SK-N-SH (cell line): ENCODE data around the gene HOXA2. TPM values are rescaled to one million over a fixed set of nuclear protein-coding genes. Genes with fewer than 3 reads are reported as not detected.

Source experiments
- CTCF ChIA-PET: fragments of 300-600, 350-600 bp; formaldehyde crosslinking; extraction: SDS; loops from one replicate; lab custom pipeline; 2021; lab: Yijun Ruan, JAX
- POLR2A ChIA-PET: fragments of 350-600 bp; sonication (Branson Sonifier 250); formaldehyde crosslinking; extraction: SDS; loops from one replicate; lab custom pipeline; 2020; ENCODE audit warnings: antibody characterized with exemption, inconsistent platforms; lab: Yijun Ruan, JAX
- DNase-seq: peaks from one replicate; pipeline ENCODE4 v3.0.0; 2012
- H2AFZ ChIP-seq: fragments of 200-600 bp; sonication (generic); 2 replicates; pipeline ENCODE4 v1.8.1; 2016; ENCODE audit warnings: antibody characterized with exemption, mild to moderate bottlenecking, low read depth
- H3F3A ChIP-seq: fragments of 200-600 bp; sonication (generic); replicated peaks from 2 replicates; pipeline ENCODE3; 2016; ENCODE audit warnings: antibody characterized with exemption, mild to moderate bottlenecking; ENCODE audit not compliant: insufficient read depth
- H3K27ac ChIP-seq, 2 experiments: fragments of 200-500 bp in 1 of 2; fragments of 200-600 bp in 1 of 2; sonication (Bioruptor generic) in 1 of 2; sonication (generic), shearing (Covaris generic) in 1 of 2; 2 replicates each; pipeline versions ENCODE4 v1.5.1 to v1.6.1; 2014 to 2016; ENCODE audit warnings: low read depth in 2 of 2, inconsistent platforms in 1 of 2, low read length in 1 of 2, mild to moderate bottlenecking in 1 of 2, mixed read lengths in 1 of 2
- H3K27me3 ChIP-seq: fragments of 200-600 bp; sonication (generic), shearing (Covaris generic); 2 replicates; pipeline ENCODE4 v1.6.1; 2016; ENCODE audit warnings: mixed run types; ENCODE audit not compliant: insufficient read depth
- H3K36me3 ChIP-seq, 2 experiments: fragments of 200-500 bp in 1 of 2; fragments of 200-600 bp in 1 of 2; sonication (Bioruptor generic) in 1 of 2; sonication (generic) in 1 of 2; replicated peaks in 1 of 2; 2 replicates each; pipeline versions ENCODE3 to v1.5.1; 2014 to 2016; ENCODE audit warnings: low read length in 1 of 2, mild to moderate bottlenecking in 1 of 2; ENCODE audit not compliant: insufficient read depth in 2 of 2, control insufficient read depth in 1 of 2
- H3K4me1 ChIP-seq, 2 experiments: fragments of 200-500 bp in 1 of 2; fragments of 200-600 bp in 1 of 2; sonication (Bioruptor generic) in 1 of 2; sonication (generic), shearing (Covaris generic) in 1 of 2; 2 replicates each; pipeline versions ENCODE4 v1.5.1 to v1.6.1; 2014 to 2016; ENCODE audit warnings: low read depth in 1 of 2, low read length in 1 of 2, mixed run types in 1 of 2; ENCODE audit not compliant: insufficient read depth in 2 of 2, control insufficient read depth in 1 of 2
- H3K4me2 ChIP-seq: fragments of 200-600 bp; sonication (generic), shearing (Covaris generic); 2 replicates; pipeline ENCODE4 v1.6.1; 2017; ENCODE audit warnings: mixed run types
- H3K4me3 ChIP-seq, 2 experiments: fragments of 200-500 bp in 1 of 2; fragments of 200-600 bp in 1 of 2; sonication (Bioruptor generic) in 1 of 2; sonication (generic), shearing (Covaris generic) in 1 of 2; 2 replicates each; pipeline versions ENCODE4 v1.5.1 to v1.8.1; 2014 to 2016; ENCODE audit warnings: low read depth in 2 of 2, inconsistent platforms in 1 of 2, low read length in 1 of 2, mild to moderate bottlenecking in 1 of 2, mixed read lengths in 1 of 2, moderate library complexity in 1 of 2
- H3K79me2 ChIP-seq: fragments of 200-600 bp; sonication (generic); 2 replicates; pipeline ENCODE4 v1.8.1; 2017; ENCODE audit warnings: mild to moderate bottlenecking; ENCODE audit not compliant: insufficient read depth
- H3K9ac ChIP-seq: fragments of 200-600 bp; sonication (generic); 2 replicates; pipeline ENCODE4 v1.6.1; 2017; ENCODE audit warnings: mixed run types
- H3K9me2 ChIP-seq: fragments of 200-600 bp; sonication (generic); 2 replicates; pipeline ENCODE4 v1.6.1; 2017; ENCODE audit warnings: mixed run types
- H3K9me3 ChIP-seq: fragments of 200-600 bp; sonication (generic); 2 replicates; pipeline ENCODE4 v1.6.1; 2017; ENCODE audit warnings: mixed run types, mild to moderate bottlenecking, moderate library complexity
- H4K20me1 ChIP-seq: fragments of 200-600 bp; sonication (generic); 2 replicates; pipeline ENCODE4 v1.6.1; 2017; ENCODE audit warnings: mild to moderate bottlenecking, mixed run types; ENCODE audit not compliant: insufficient read depth
- ELF1 ChIP-seq: IDR thresholded peaks from 2 replicates; pipeline ENCODE4 v1.4.0; 2012
- EZH2phosphoT487 ChIP-seq: fragments of 200-600 bp; sonication (generic); IDR thresholded peaks from 2 replicates; pipeline ENCODE4 v1.6.1; 2017; ENCODE audit warnings: low read depth, mixed run types, mild to moderate bottlenecking, antibody characterized with exemption, moderate library complexity, borderline replicate concordance
- FOXJ3 ChIP-seq: sonication (generic); formaldehyde crosslinking; IDR thresholded peaks from 2 replicates; pipeline ENCODE4 v1.5.1; 2020; ENCODE audit warnings: mild to moderate bottlenecking, missing genetic modification reagents
- FOXM1 ChIP-seq: IDR thresholded peaks from 2 replicates; pipeline ENCODE4 v1.4.0; 2012; ENCODE audit warnings: low read depth, mild to moderate bottlenecking
- IRF3 ChIP-seq: fragments of 150-350 bp; IDR thresholded peaks from 2 replicates; pipeline ENCODE4 v1.6.1; 2016; ENCODE audit warnings: mild to moderate bottlenecking, low read depth, low read length
- POLR2AphosphoS5 ChIP-seq: IDR thresholded peaks from 2 replicates; pipeline ENCODE4 v1.6.1; 2012; ENCODE audit warnings: low read depth, low read length
- TAF1 ChIP-seq: IDR thresholded peaks from 2 replicates; pipeline ENCODE4 v1.6.1; 2012; ENCODE audit warnings: low read depth, mild to moderate bottlenecking, low read length, moderate library complexity, borderline replicate concordance
- TCF12 ChIP-seq: IDR thresholded peaks from 2 replicates; pipeline ENCODE4 v1.4.0; 2012
- TEAD4 ChIP-seq: IDR thresholded peaks from 2 replicates; pipeline ENCODE4 v1.4.0; 2012; ENCODE audit warnings: mild to moderate bottlenecking, borderline replicate concordance; ENCODE audit not compliant: insufficient read depth
- YY1 ChIP-seq: IDR thresholded peaks from 2 replicates; pipeline ENCODE4 v1.4.0; 2012; ENCODE audit warnings: low read depth, mild to moderate bottlenecking
- WGBS: methylation state at CpG from one replicate; pipeline ENCODE4 v1.1.6; 2017; ENCODE audit warnings: low lambda C conversion rate; 5-methylcytosine and 5-hydroxymethylcytosine counted together
- polyA plus RNA-seq, 3 experiments: library from polyadenylated mRNA; depleted of rRNA; stranded (reverse); fragments of >200 nt; gene quantifications; 2 replicates each; pipeline ENCODE4 v1.2.3, GENCODE V29; 2012

The HOXA2 gene
- polyA plus RNA-seq, 1 of the 3 experiments (the other 2 are of a cell fraction) = not detected

GRCh38 chr7:27097686-27098577 lies 4.6 kb downstream of the HOXA2 start (continued):
- TF ChIP-seq IRF3 (no peak), POLR2AphosphoS5 (no peak), TCF12 (no peak), YY1 (no peak), TAF1 (no peak)

GRCh38 chr7:27096768-27097514 lies 5.5 kb downstream of the HOXA2 start:
- H4K20me1 ChIP-seq = no peaks in the 10 kb centered on the region
- no peak overlapping the region for H3K9ac ChIP-seq
- DNase-seq = no peak
- CTCF ChIA-PET = interaction anchor here (1.0 to 2.5 kb wide), 5 partner anchors 9 to 64 kb away, joined by 3 to 8 read pairs (median 3); no protein-coding TSS in a partner anchor
- no peaks in the 10 kb centered on the region for H3K79me2 ChIP-seq
- no peaks in the 10 kb centered on the region for H3K9me3 ChIP-seq
- no peak for TF ChIP-seq FOXJ3 (CRISPR knock-in tag)
- TF ChIP-seq ELF1 = no peak
- no peak for TF ChIP-seq TEAD4
- no peak for TF ChIP-seq FOXM1
- no peak for TF ChIP-seq POLR2AphosphoS5
- no peak for TF ChIP-seq EZH2phosphoT487
- H3F3A ChIP-seq = no peaks in the 10 kb centered on the region
- H3K9me2 ChIP-seq = no peaks in the 10 kb centered on the region
- H3K4me1 ChIP-seq = no peaks in the 10 kb centered on the region; a peak in 1 of 4 replicates
- H2AFZ ChIP-seq = no peak overlapping the region
- no peak overlapping the region for H3K27ac ChIP-seq
- no peak overlapping the region; the same call in 1 of the 2 replicates for H3K4me2 ChIP-seq
- H3K36me3 ChIP-seq = no peaks in the 10 kb centered on the region
- 5% methylated on average over 41 of the region's 41 CpGs for WGBS
- H3K4me3 ChIP-seq = no peak overlapping the region; a peak in 1 of 4 replicates
- POLR2A ChIA-PET = interaction anchor here (0.6 kb wide), 1 partner anchor 52 kb away, joined by 3 read pairs; no protein-coding TSS in a partner anchor
- H3K27me3 ChIP-seq = peaks cover 97% of the 10 kb centered on the region
